ENCODE results near the gene IFFO2. TPM values are rescaled to one million over a fixed set of nuclear protein-coding genes. Genes with fewer than 3 reads are reported as not detected.

Gene IFFO2
- total and polyA plus RNA-seq, 10 of the 15 experiments (the other 5 are each of a cell fraction or from before 2014, with no cell fraction given), result 1.2 to 18.4 (median 6.7) TPM

GRCh38 chr1:18879791-18880309 is 76.6 kb downstream of the IFFO2 start (continued):
- TF ChIP-seq ZBED1 (IDR thresholded peaks at IDR 0.05; ENCODE audit: borderline replicate concordance) (no peak), FOXK2 (IDR thresholded peaks at IDR 0.05) (no peak), PAX8 (IDR thresholded peaks at IDR 0.05) (no peak), ZNF274 (IDR thresholded peaks at IDR 0.05; ENCODE audit: insufficient read depth, insufficient read length) (no peak)

- in situ Hi-C loops (cut with MboI) (no loop called here), intact Hi-C loops (cut with micrococcal nuclease; ENCODE audit: unreplicated experiment) (loop anchor here (5.0 kb wide), 1 partner anchor 282 kb away; no protein-coding TSS in a partner anchor)
- Histone ChIP-seq H4K20me1 (ENCODE audit: control insufficient read depth, insufficient read depth) (no peaks in the 10 kb centered on the region), H3K36me3 (ENCODE audit: control insufficient read depth in 2 of 2, insufficient read depth in 2 of 2, low read length in 1 of 2) (peaks cover 0 to 2% of the 10 kb centered on the region in 2 experiments; a peak in 1 of 4 replicates), H3K27me3 (replicated peaks in 1 of 2; ENCODE audit: control insufficient read depth in 2 of 2, insufficient read depth in 2 of 2, low read length in 1 of 2) (no peaks in the 10 kb centered on the region), H3K4me3 (no peak overlapping the region), H3K9me3 (replicated peaks; ENCODE audit: control insufficient read depth, insufficient read depth, low read length) (no peaks in the 10 kb centered on the region), H3K4me2 (ENCODE audit: control insufficient read depth, insufficient read depth) (no peak overlapping the region), H3K4me1 (ENCODE audit: control insufficient read depth, insufficient read depth, low read length) (no peaks in the 10 kb centered on the region), H3K9ac (ENCODE audit: control insufficient read depth, insufficient read depth, low read length) (no peak overlapping the region), H2AFZ (ENCODE audit: control insufficient read depth, low read depth, low read length) (no peak overlapping the region), H3K27ac (ENCODE audit: control insufficient read depth, insufficient read depth) (no peak overlapping the region), H3K79me2 (ENCODE audit: control insufficient read depth, insufficient read depth, low read length) (no peaks in the 10 kb centered on the region)
- CTCF ChIA-PET, result no interaction called here
- TF ChIP-seq STAT3 (IDR thresholded peaks at IDR 0.05; ENCODE audit: low read depth, low read length) (no peak), ETV6 (conservative IDR thresholded peaks at IDR 0.05 in 1 of 2, IDR thresholded peaks at IDR 0.05 in 1 of 2; ENCODE audit: borderline replicate concordance in 1 of 2, low read depth in 1 of 2) (no peak), ZNF622 (IDR thresholded peaks at IDR 0.05) (no peak), TAF1 (IDR thresholded peaks at IDR 0.05; ENCODE audit: borderline replicate concordance, low read depth, low read length) (no peak)
- FAIRE-seq, result no peak
- ATAC-seq, result no peak
- no TSS peak for BruUV-seq (replicated peaks)
- WGBS (ENCODE audit: insufficient coverage, insufficient replicate concordance, low lambda C conversion rate, missing lambda C conversion rate), result 85% methylated on average over 12 of the region's 12 CpGs
- no peak for DNase-seq (ENCODE audit: low read depth, low spot score)
- POLR2A ChIA-PET, result no interaction called here
- SMC1A ChIA-PET (ENCODE audit: uncharacterized antibody, unreplicated experiment), result no interaction called here
- RAD21 ChIA-PET (ENCODE audit: unreplicated experiment), result no interaction called here
Measured at GRCh38 chr1:18879215-18879790, 77.2 kb downstream of the IFFO2 start.

Measured in GM12878 (cell line).